SK-N-SH treated with all-trans-retinoic acid at 6 μM for 48 hours (cell line): ENCODE data around the gene COBLL1.

ENCODE experiments used
- ATAC-seq: fragments of 200-7000 bp; cut with Tn5 transposase; 3 replicates; pipeline ENCODE4 v1.9.1; 2020; ENCODE audit warnings: mild to moderate bottlenecking, moderate library complexity
- ARNTL ChIP-seq: fragments of 450-650 bp; formaldehyde crosslinking; IDR thresholded peaks from 2 replicates; pipeline ENCODE4 v1.5.0; 2020; ENCODE audit warnings: low read depth, mild to moderate bottlenecking, moderate library complexity, borderline replicate concordance
- BACH2 ChIP-seq: fragments of 250-450 bp; sonication (Bioruptor Pico); IDR thresholded peaks from 2 replicates; pipeline ENCODE4 v1.9.0; 2021; ENCODE audit warnings: mild to moderate bottlenecking, borderline replicate concordance
- CSDC2 ChIP-seq: fragments of 250-450 bp; sonication (Bioruptor Pico); IDR thresholded peaks from 2 replicates; pipeline ENCODE4 v1.5.0; 2020; ENCODE audit warnings: mild to moderate bottlenecking, moderate library complexity
- CSRNP3 ChIP-seq: fragments of 250-450 bp; sonication (Bioruptor Pico); IDR thresholded peaks from 2 replicates; pipeline ENCODE4 v1.5.1; 2021; ENCODE audit warnings: mild to moderate bottlenecking, moderate library complexity
- ESRRG ChIP-seq: fragments of 250-450 bp; sonication (Bioruptor Pico); IDR thresholded peaks from 2 replicates; pipeline ENCODE4 v1.6.1; 2021; ENCODE audit warnings: mild to moderate bottlenecking
- GLIS3 ChIP-seq: fragments of 250-450 bp; sonication (Bioruptor Pico); IDR thresholded peaks from 2 replicates; pipeline ENCODE4 v1.5.0; 2020; ENCODE audit warnings: mild to moderate bottlenecking, moderate library complexity
- ISL1 ChIP-seq: fragments of 250-450 bp; sonication (Bioruptor Pico); IDR thresholded peaks from 2 replicates; pipeline ENCODE4 v2.1.2; 2022; ENCODE audit warnings: mild to moderate bottlenecking, moderate library complexity
- OSR1 ChIP-seq: fragments of 250-450 bp; sonication (Bioruptor Pico); IDR thresholded peaks from 2 replicates; pipeline ENCODE4 v1.8.0; 2022; ENCODE audit warnings: moderate library complexity, mild to moderate bottlenecking, inconsistent platforms
- PATZ1 ChIP-seq: fragments of 250-450 bp; sonication (Bioruptor Pico); IDR thresholded peaks from 2 replicates; pipeline ENCODE4 v1.8.0; 2020; ENCODE audit warnings: mild to moderate bottlenecking, moderate library complexity, borderline replicate concordance
- PPARA ChIP-seq: fragments of 250-450 bp; sonication (Bioruptor Pico); IDR thresholded peaks from 2 replicates; pipeline ENCODE4 v1.5.0; 2020; ENCODE audit warnings: mild to moderate bottlenecking, borderline replicate concordance
- RARB ChIP-seq: fragments of 250-450 bp; sonication (Bioruptor Pico); IDR thresholded peaks from 2 replicates; pipeline ENCODE4 v1.8.0; 2021; ENCODE audit warnings: mild to moderate bottlenecking, moderate library complexity
- SNAI2 ChIP-seq: fragments of 250-450 bp; sonication (Bioruptor Pico); IDR thresholded peaks from 2 replicates; pipeline ENCODE4 v1.5.0; 2020; ENCODE audit warnings: mild to moderate bottlenecking, moderate library complexity
- TCF4 ChIP-seq: fragments of 250-450 bp; sonication (Bioruptor Pico); IDR thresholded peaks from 2 replicates; pipeline ENCODE4 v1.8.0; 2021; ENCODE audit warnings: mild to moderate bottlenecking, moderate library complexity, borderline replicate concordance
- TSHZ2 ChIP-seq: fragments of 250-450 bp; sonication (Bioruptor Pico); IDR thresholded peaks from 2 replicates; pipeline ENCODE4 v1.5.0; 2020; ENCODE audit warnings: mild to moderate bottlenecking, moderate library complexity
- ZFP30 ChIP-seq: fragments of 450-650 bp; formaldehyde crosslinking; IDR thresholded peaks from 2 replicates; pipeline ENCODE4 v1.5.0; 2022; ENCODE audit warnings: mild to moderate bottlenecking, moderate library complexity
- ZNF70 ChIP-seq: fragments of 450-650 bp; formaldehyde crosslinking; IDR thresholded peaks from 2 replicates; pipeline ENCODE4 v1.5.0; 2020; ENCODE audit warnings: mild to moderate bottlenecking, moderate library complexity
- ZNF8 ChIP-seq: fragments of 450-650 bp; formaldehyde crosslinking; IDR thresholded peaks from 2 replicates; pipeline ENCODE4 v1.5.0; 2020; ENCODE audit warnings: mild to moderate bottlenecking, moderate library complexity

Gene COBLL1

GRCh38 chr2:164816046-164816445, 25.6 kb downstream of the COBLL1 start (continued):
- TF ChIP-seq PATZ1 (CRISPR knock-in tag) (no peak), RARB (CRISPR knock-in tag) (no peak)
- TF ChIP-seq, all 23 proteins: peak for 0

- ATAC-seq, result no peak
- TF ChIP-seq OSR1 (CRISPR knock-in tag), result no peak
- TF ChIP-seq PATZ1 (CRISPR knock-in tag), result no peak
- no peak for TF ChIP-seq ARNTL
- no peak for TF ChIP-seq ZFP30
- TF ChIP-seq ZNF70, result no peak
- TF ChIP-seq TCF4 (CRISPR knock-in tag), result no peak
- no peak for TF ChIP-seq SNAI2
- TF ChIP-seq PPARA (CRISPR knock-in tag), result no peak
- no peak for TF ChIP-seq ISL1 (CRISPR knock-in tag)
- TF ChIP-seq CSDC2 (CRISPR knock-in tag), result no peak
- no peak for TF ChIP-seq TSHZ2 (CRISPR knock-in tag)
- TF ChIP-seq ZNF8 (CRISPR knock-in tag), result no peak
These were observed 26.4 kb downstream of the COBLL1 start for GRCh38 chr2:164815071-164815793.

GRCh38 chr2:164813535-164813934, 28.1 kb downstream of the COBLL1 start:
- TF ChIP-seq CSRNP3, result no peak
- TF ChIP-seq ARNTL, result no peak
- TF ChIP-seq ISL1 (CRISPR knock-in tag), result no peak
- no peak for TF ChIP-seq PPARA (CRISPR knock-in tag)
- TF ChIP-seq SNAI2, result no peak
- no peak for TF ChIP-seq ESRRG
- ATAC-seq, result no peak

- ATAC-seq, result no peak
- TF ChIP-seq CSRNP3 (no peak), ZFP30 (no peak), BACH2 (CRISPR knock-in tag) (no peak), GLIS3 (no peak), SNAI2 (no peak), ZNF8 (CRISPR knock-in tag) (no peak), PPARA (CRISPR knock-in tag) (no peak)
These were observed 29.2 kb downstream of the COBLL1 start for GRCh38 chr2:164812378-164812777.
